ENCODE results near the gene ZBTB11.
"Not testable (repeated sequence)": the region's sequence is repeated elsewhere in the genome, so short reads cannot be mapped to it uniquely, and the experiment has no call there.

Gene ZBTB11

GRCh38 chr3:101617478-101617877, 59.5 kb downstream of the ZBTB11 start:
- no peak for DNase-seq (ENCODE audit: low read depth, low spot score)

GRCh38 chr3:101615525-101615924, 61.4 kb downstream of the ZBTB11 start:
- no peak for DNase-seq (ENCODE audit: low read depth, low spot score)

- not testable (repeated sequence) for DNase-seq (ENCODE audit: low read depth, low spot score)
Measured at GRCh38 chr3:101613014-101613413, 63.9 kb downstream of the ZBTB11 start.

DNA sequence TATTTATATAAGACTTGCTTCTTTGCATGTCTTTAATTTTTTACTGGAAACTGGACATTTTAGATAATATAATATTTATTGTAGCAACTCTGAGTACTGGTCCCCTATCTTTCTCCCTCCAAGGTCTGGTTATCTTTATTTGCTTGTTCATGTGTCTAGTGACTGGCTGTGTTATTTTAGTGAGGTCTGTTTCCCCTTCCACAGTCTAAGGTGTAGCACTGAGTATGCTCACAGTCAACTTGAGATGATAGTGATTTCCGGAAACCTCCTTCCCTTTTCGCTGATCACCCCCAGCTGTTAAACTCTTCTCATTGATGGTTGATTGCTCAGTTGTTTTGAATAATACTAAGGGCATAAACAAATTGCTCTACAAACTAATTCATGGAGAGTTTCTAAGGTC, 65.9 kb downstream of the ZBTB11 start:
- no peak for DNase-seq (ENCODE audit: low read depth, low spot score)

DNA sequence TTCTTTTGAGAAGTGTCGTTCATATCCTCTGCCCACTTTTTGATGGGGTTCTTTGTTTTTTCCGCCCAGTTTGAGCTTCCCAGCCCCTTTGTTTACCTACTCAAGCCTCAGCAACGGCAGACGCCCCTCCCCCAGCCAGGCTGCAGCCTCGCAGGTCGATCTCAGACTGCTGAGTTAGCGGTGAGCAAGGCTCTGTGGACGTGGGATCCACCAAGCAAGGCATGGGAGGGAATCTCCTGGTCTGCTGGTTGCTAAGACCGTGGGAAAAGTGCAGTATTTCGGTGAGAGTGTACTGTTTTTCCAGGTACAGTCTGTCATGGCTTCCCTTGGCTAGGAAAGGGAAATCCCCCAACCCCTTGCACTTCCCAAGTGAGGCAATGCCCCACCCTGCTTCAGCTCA, 71.5 kb downstream of the ZBTB11 start:
- not testable (repeated sequence) for DNase-seq (ENCODE audit: low read depth, low spot score)

- DNase-seq (ENCODE audit: low read depth, low spot score) = no peak
Measured at GRCh38 chr3:101603184-101603583, 73.7 kb downstream of the ZBTB11 start.

- DNase-seq (ENCODE audit: low read depth, low spot score) = no peak
Measured at GRCh38 chr3:101602731-101603130, 74.2 kb downstream of the ZBTB11 start.
